Astrocyte (in vitro differentiated cells and primary cell): ENCODE results near the gene IKZF2.

Experiments used
- EZH2 ChIP-seq: IDR thresholded peaks from 2 replicates; pipeline ENCODE4 v1.6.1; 2012; ENCODE audit warnings: mild to moderate bottlenecking, low read length, inconsistent platforms; ENCODE audit not compliant: insufficient read depth
- TF ChIP-seq, protein P1 (sequence below): IDR thresholded peaks from 2 replicates; pipeline ENCODE4 v1.5.1; 2011; ENCODE audit warnings: low read depth, mild to moderate bottlenecking, inconsistent platforms, low read length, moderate library complexity; ENCODE audit not compliant: insufficient read depth

DNA sequence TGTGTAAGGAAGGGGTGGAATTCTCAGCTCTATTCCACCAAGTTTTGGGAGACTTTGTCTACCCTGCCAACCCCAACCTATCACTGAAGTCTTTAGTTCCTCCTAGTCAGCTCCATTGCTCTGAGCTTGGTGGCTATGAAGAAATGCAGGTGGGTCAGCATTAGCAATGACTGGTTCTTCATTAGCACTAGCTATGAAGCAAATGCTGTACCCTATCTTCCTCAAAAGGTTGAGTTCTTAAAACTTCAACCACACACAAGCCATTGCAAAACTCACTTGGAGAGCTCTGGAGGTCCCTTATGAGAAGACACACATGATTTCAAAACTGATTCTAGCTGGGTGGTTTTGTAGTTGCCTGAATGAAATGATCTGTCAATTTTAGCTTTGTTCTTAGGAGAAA is 193.8 kb downstream of the IKZF2 start:
- TF ChIP-seq, protein P1, sequence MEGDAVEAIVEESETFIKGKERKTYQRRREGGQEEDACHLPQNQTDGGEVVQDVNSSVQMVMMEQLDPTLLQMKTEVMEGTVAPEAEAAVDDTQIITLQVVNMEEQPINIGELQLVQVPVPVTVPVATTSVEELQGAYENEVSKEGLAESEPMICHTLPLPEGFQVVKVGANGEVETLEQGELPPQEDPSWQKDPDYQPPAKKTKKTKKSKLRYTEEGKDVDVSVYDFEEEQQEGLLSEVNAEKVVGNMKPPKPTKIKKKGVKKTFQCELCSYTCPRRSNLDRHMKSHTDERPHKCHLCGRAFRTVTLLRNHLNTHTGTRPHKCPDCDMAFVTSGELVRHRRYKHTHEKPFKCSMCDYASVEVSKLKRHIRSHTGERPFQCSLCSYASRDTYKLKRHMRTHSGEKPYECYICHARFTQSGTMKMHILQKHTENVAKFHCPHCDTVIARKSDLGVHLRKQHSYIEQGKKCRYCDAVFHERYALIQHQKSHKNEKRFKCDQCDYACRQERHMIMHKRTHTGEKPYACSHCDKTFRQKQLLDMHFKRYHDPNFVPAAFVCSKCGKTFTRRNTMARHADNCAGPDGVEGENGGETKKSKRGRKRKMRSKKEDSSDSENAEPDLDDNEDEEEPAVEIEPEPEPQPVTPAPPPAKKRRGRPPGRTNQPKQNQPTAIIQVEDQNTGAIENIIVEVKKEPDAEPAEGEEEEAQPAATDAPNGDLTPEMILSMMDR = no peak
- TF ChIP-seq EZH2 = no peak
